Gastroesophageal sphincter (tissue), 3 donors: ENCODE results near the gene CAPN12.

Experiments used
- CTCF ChIP-seq, 4 experiments: fragments of 200-600 bp in 2 of 4; fragments of 450-650 bp in 2 of 4; sonication (generic) in 1 of 4; IDR thresholded peaks; one replicate each; pipeline ENCODE4 v1.5.1; 2017 to 2019; ENCODE audit warnings: antibody characterized with exemption in 4 of 4, mild to moderate bottlenecking in 2 of 4, moderate library complexity in 2 of 4
- EP300 ChIP-seq: sonication (generic); formaldehyde crosslinking; IDR thresholded peaks from one replicate; pipeline ENCODE4 v1.6.1; 2017; ENCODE audit warnings: antibody characterized with exemption, mild to moderate bottlenecking
- POLR2A ChIP-seq, 2 donors: fragments of 450-650 bp; IDR thresholded peaks; one replicate each; pipeline ENCODE4 v1.6.1; 2017; ENCODE audit warnings: antibody characterized with exemption in 2 of 2, mild to moderate bottlenecking in 2 of 2, moderate library complexity in 1 of 2
- POLR2AphosphoS5 ChIP-seq: sonication (generic); formaldehyde crosslinking; IDR thresholded peaks from one replicate; pipeline ENCODE4 v1.6.1; 2017; ENCODE audit warnings: antibody characterized with exemption

DNA sequence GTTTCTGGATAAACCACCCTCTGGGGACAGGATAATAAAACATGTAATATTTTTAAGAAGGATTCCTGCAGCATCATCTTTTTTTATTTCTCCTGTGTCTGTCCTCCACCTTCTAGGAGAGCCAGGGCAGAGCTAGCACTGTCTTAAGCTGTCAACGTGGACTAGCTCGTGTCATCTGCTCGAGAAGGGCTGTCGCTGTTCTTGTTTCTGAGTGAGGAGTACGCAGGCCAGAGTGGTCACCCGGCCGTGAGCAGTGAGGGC is 13.9 kb downstream of the CAPN12 start:
- TF ChIP-seq CTCF (IDR thresholded peaks at IDR 0.05), result no peak
- no peak for TF ChIP-seq POLR2AphosphoS5
- no peak for TF ChIP-seq POLR2A (IDR thresholded peaks at IDR 0.05)
- TF ChIP-seq EP300, result no peak
